Measurements from ENCODE around the gene OR2F2. TPM values are rescaled to one million over a fixed set of nuclear protein-coding genes. Genes with fewer than 3 reads are reported as not detected.

Gene OR2F2
- total RNA-seq, 8 experiments from 2014 or later = 0.17 to 0.52 (median 0.35) TPM; not detected in 4

- in situ Hi-C loops (cut with MboI; ENCODE audit: low pct_unique_long_range_greater_than_20kb in 2 of 9, low sequenced_read_pairs in 9 of 9, unreplicated experiment in 9 of 9) = no loop called here
- no peak overlapping the region for H3K4me3 ChIP-seq
- no peaks in the 10 kb centered on the region for H3K4me1 ChIP-seq (replicated peaks in 1 of 2)
- ATAC-seq (replicated peaks in 6 of 8) = no peak
- no peak overlapping the region for H3K27ac ChIP-seq
- WGBS, 10 experiments = 15 to 94% (median 71%) methylated on average over 2 to 4 of the region's 4 CpGs; no CpG with 5 or more reads in 1 of the 10 experiments
Measured at GRCh38 chr7:143973870-143974416, 38.9 kb downstream of the OR2F2 start.

GRCh38 chr7:143974459-143974858 is 39.4 kb downstream of the OR2F2 start:
- Histone ChIP-seq H3K4me3 (no peak overlapping the region), H3K27ac (no peak overlapping the region), H3K4me1 (replicated peaks in 1 of 2) (no peaks in the 10 kb centered on the region)
- WGBS, 10 experiments = 5 to 100% (median 64%) methylated on average over 1 to 4 of the region's 4 CpGs
- ATAC-seq (replicated peaks in 6 of 8) = no peak
- in situ Hi-C loops (cut with MboI; ENCODE audit: low pct_unique_long_range_greater_than_20kb in 2 of 9, low sequenced_read_pairs in 9 of 9, unreplicated experiment in 9 of 9) = no loop called here

DNA sequence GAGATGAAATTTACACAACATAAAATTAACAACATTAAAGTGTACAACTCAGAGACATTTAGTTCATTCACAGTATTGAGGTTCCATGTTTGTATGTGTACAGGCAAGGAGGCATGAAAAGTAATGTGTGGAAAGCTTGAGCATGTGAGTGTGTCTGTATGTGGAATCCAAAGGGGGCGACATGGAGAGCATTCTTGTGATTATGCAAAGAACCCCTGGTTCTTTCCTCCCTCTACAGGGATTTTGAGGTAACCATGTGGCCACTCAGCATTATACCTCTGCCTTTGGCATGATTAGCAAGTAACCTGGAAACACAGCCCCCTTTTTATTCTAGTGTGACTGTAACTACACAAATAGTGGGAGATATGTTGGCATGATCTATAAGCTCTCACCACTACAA is 40.6 kb downstream of the OR2F2 start:
- in situ Hi-C loops (cut with MboI; ENCODE audit: low pct_unique_long_range_greater_than_20kb in 2 of 9, low sequenced_read_pairs in 9 of 9, unreplicated experiment in 9 of 9) = no loop called here
- Histone ChIP-seq H3K27ac (no peak overlapping the region), H3K4me1 (replicated peaks in 1 of 2) (no peaks in the 10 kb centered on the region), H3K4me3 (no peak overlapping the region)
- WGBS, 10 experiments = 0 to 80% (median 71%) methylated on average over 1 of the region's 1 CpG; no CpG with 5 or more reads in 4 of the 10 experiments
- no peak for ATAC-seq (replicated peaks in 6 of 8)

DNA sequence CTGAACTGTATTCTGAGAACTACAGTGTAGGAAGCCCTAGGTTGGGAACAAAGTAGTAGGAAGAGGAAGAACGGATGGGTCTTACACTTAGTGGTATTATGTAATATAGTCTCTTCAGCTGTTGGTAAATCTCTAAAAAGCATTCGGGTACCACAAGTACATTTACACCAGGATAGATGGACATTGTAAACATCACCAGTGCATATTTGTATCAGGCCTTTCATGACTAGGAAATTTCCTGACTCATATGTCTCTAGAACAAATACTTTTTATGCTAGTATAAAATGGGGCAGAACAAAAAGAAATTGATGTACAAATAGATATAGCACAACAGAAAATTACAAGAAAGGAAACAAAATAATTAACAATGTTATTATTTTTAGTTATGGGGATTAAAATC is 43.6 kb downstream of the OR2F2 start:
- Histone ChIP-seq H3K4me1 (replicated peaks in 1 of 2) (no peaks in the 10 kb centered on the region), H3K27ac (no peak overlapping the region), H3K4me3 (no peak overlapping the region)
- ATAC-seq (replicated peaks in 6 of 8) = no peak
- in situ Hi-C loops (cut with MboI; ENCODE audit: low pct_unique_long_range_greater_than_20kb in 2 of 9, low sequenced_read_pairs in 9 of 9, unreplicated experiment in 9 of 9) = no loop called here
- 16 to 85% (median 75%) methylated on average over 1 to 2 of the region's 2 CpGs; no CpG with 5 or more reads in 1 of the 10 experiments for WGBS, 10 experiments

GRCh38 chr7:143979359-143979758 is 44.3 kb downstream of the OR2F2 start:
- Histone ChIP-seq H3K4me3 (no peak overlapping the region), H3K4me1 (replicated peaks in 1 of 2) (no peaks in the 10 kb centered on the region), H3K27ac (no peak overlapping the region)
- no peak for ATAC-seq (replicated peaks in 6 of 8)
- in situ Hi-C loops (cut with MboI; ENCODE audit: low pct_unique_long_range_greater_than_20kb in 2 of 9, low sequenced_read_pairs in 9 of 9, unreplicated experiment in 9 of 9) = no loop called here
- 0 to 88% (median 63%) methylated on average over 1 of the region's 1 CpG; no CpG with 5 or more reads in 2 of the 10 experiments for WGBS, 10 experiments

GRCh38 chr7:143979998-143980397 is 45.0 kb downstream of the OR2F2 start:
- ATAC-seq (replicated peaks in 6 of 8) = no peak
- no peak overlapping the region for H3K4me3 ChIP-seq
- H3K27ac ChIP-seq = no peak overlapping the region
- in situ Hi-C loops (cut with MboI; ENCODE audit: low pct_unique_long_range_greater_than_20kb in 2 of 9, low sequenced_read_pairs in 9 of 9, unreplicated experiment in 9 of 9) = no loop called here
- WGBS, 10 experiments = 28 to 89% (median 50%) methylated on average over 1 to 2 of the region's 2 CpGs; no CpG with 5 or more reads in 3 of the 10 experiments
- H3K4me1 ChIP-seq (replicated peaks in 1 of 2) = no peaks in the 10 kb centered on the region

- H3K27ac ChIP-seq = no peak overlapping the region
- H3K4me3 ChIP-seq = no peak overlapping the region
- 40 to 100% (median 88%) methylated on average over 1 to 9 of the region's 10 CpGs for WGBS, 10 experiments
- ATAC-seq (replicated peaks in 6 of 8) = no peak
- in situ Hi-C loops (cut with MboI; ENCODE audit: low pct_unique_long_range_greater_than_20kb in 2 of 9, low sequenced_read_pairs in 9 of 9, unreplicated experiment in 9 of 9) = no loop called here
- H3K4me1 ChIP-seq (replicated peaks in 1 of 2) = no peaks in the 10 kb centered on the region
Measured at GRCh38 chr7:143980746-143981510, 45.9 kb downstream of the OR2F2 start.

- no peak for ATAC-seq (replicated peaks in 6 of 8)
- in situ Hi-C loops (cut with MboI; ENCODE audit: low pct_unique_long_range_greater_than_20kb in 2 of 9, low sequenced_read_pairs in 9 of 9, unreplicated experiment in 9 of 9) = no loop called here
- H3K4me1 ChIP-seq (replicated peaks in 1 of 2) = no peaks in the 10 kb centered on the region
- no peak overlapping the region for H3K4me3 ChIP-seq
- 42 to 100% (median 84%) methylated on average over 1 to 4 of the region's 5 CpGs; no CpG with 5 or more reads in 2 of the 10 experiments for WGBS, 10 experiments
- no peak overlapping the region for H3K27ac ChIP-seq
Measured at GRCh38 chr7:143983960-143984359, 48.9 kb downstream of the OR2F2 start.

Other genes with a start within 250 kb of the OR2F2 start
- under 1 TPM in 7 of 8 experiments, not detected in 1; 0.08 to 0.66 (median 0.29) TPM for gene CTAGE6, start 177.5 kb upstream of the OR2F2 start, total RNA-seq
- gene TCAF1, start 33.1 kb upstream of the OR2F2 start, total RNA-seq = 100 to 1,000 TPM in 2 of 8 experiments, 10 to 100 TPM in 6; 18.3 to 123 (median 83.9) TPM
- under 1 TPM in 5 of 8 experiments, not detected in 3; 0.05 to 0.76 (median 0.22) TPM for gene OR2F1, start 19.6 kb downstream of the OR2F2 start, total RNA-seq
- gene OR6B1, start 65.1 kb downstream of the OR2F2 start, total RNA-seq = under 1 TPM in 5 of 8 experiments, not detected in 3; 0.08 to 0.38 (median 0.10) TPM
- under 1 TPM in 5 of 8 experiments, not detected in 3; 0.09 to 0.57 (median 0.14) TPM for gene OR2A5, start 113.7 kb downstream of the OR2F2 start, total RNA-seq
- under 1 TPM in 1 of 8 experiments, not detected in 7; 0.62 TPM for gene OR2A25, start 134.6 kb downstream of the OR2F2 start, total RNA-seq
- gene OR2A12, start 151.0 kb downstream of the OR2F2 start, total RNA-seq = under 1 TPM in 3 of 8 experiments, not detected in 5; 0.04 to 0.19 (median 0.09) TPM
- not detected for gene OR2A2, start 174.3 kb downstream of the OR2F2 start, total RNA-seq
- gene OR2A14, start 187.9 kb downstream of the OR2F2 start, total RNA-seq = under 1 TPM in 1 of 8 experiments, not detected in 7; 0.08 TPM
- 1 to 10 TPM in 1 of 8 experiments, under 1 TPM in 4, not detected in 3; 0.18 to 1.2 (median 0.25) TPM for gene CTAGE4, start 248.2 kb downstream of the OR2F2 start, total RNA-seq

Data from motor neuron (in vitro differentiated cells).